Neutrophil (primary cell): ENCODE results near the gene CCDC106.

Source experiments
- H3K27ac ChIP-seq: fragments of 200-600 bp; sonication (generic); 2 replicates; pipeline ENCODE4 v1.5.1; 2016; ENCODE audit warnings: mild to moderate bottlenecking, moderate library complexity
- H3K27me3 ChIP-seq: fragments of 200-600 bp; sonication (generic); 2 replicates; pipeline ENCODE4 v1.6.0; 2016; ENCODE audit warnings: mild to moderate bottlenecking
- H3K36me3 ChIP-seq: fragments of 200-600 bp; sonication (generic); 2 replicates; pipeline ENCODE4 v1.5.1; 2017
- H3K4me1 ChIP-seq, 2 experiments: fragments of 200-600 bp in 1 of 2; sonication (generic) in 1 of 2; 1 replicate in 1 of 2; 2 replicates in 1 of 2; pipeline versions ENCODE4 v1.5.1 to v1.6.1; 2013 to 2016; ENCODE audit warnings: low read depth in 1 of 2, low read length in 1 of 2, mild to moderate bottlenecking in 1 of 2, moderate library complexity in 1 of 2; ENCODE audit not compliant: control insufficient read depth in 1 of 2, insufficient read depth in 1 of 2
- H3K4me3 ChIP-seq, 2 experiments: fragments of 200-600 bp in 1 of 2; sonication (generic) in 1 of 2; 1 replicate in 1 of 2; 2 replicates in 1 of 2; pipeline ENCODE4 v1.5.1; 2013 to 2016; ENCODE audit warnings: low read depth in 1 of 2, low read length in 1 of 2, mild to moderate bottlenecking in 1 of 2, moderate library complexity in 1 of 2
- H3K9me3 ChIP-seq: fragments of 200-600 bp; sonication (generic); 2 replicates; pipeline ENCODE4 v1.5.1; 2016
- TF ChIP-seq, protein P1 (sequence below): fragments of 200-600 bp; sonication (generic); IDR thresholded peaks from 2 replicates; pipeline ENCODE4 v1.5.1; 2016; ENCODE audit warnings: antibody characterized with exemption

Gene CCDC106

GRCh38 chr19:55687281-55688201 lies 39.5 kb downstream of the CCDC106 start:
- no peaks in the 10 kb centered on the region for H3K4me1 ChIP-seq
- no peak overlapping the region for H3K4me3 ChIP-seq
- no peak overlapping the region for H3K27ac ChIP-seq
- TF ChIP-seq, protein P1, sequence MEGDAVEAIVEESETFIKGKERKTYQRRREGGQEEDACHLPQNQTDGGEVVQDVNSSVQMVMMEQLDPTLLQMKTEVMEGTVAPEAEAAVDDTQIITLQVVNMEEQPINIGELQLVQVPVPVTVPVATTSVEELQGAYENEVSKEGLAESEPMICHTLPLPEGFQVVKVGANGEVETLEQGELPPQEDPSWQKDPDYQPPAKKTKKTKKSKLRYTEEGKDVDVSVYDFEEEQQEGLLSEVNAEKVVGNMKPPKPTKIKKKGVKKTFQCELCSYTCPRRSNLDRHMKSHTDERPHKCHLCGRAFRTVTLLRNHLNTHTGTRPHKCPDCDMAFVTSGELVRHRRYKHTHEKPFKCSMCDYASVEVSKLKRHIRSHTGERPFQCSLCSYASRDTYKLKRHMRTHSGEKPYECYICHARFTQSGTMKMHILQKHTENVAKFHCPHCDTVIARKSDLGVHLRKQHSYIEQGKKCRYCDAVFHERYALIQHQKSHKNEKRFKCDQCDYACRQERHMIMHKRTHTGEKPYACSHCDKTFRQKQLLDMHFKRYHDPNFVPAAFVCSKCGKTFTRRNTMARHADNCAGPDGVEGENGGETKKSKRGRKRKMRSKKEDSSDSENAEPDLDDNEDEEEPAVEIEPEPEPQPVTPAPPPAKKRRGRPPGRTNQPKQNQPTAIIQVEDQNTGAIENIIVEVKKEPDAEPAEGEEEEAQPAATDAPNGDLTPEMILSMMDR, result no peak
- H3K36me3 ChIP-seq, result peaks cover 100% of the 10 kb centered on the region
- H3K27me3 ChIP-seq, result no peaks in the 10 kb centered on the region
- H3K9me3 ChIP-seq, result no peaks in the 10 kb centered on the region

DNA sequence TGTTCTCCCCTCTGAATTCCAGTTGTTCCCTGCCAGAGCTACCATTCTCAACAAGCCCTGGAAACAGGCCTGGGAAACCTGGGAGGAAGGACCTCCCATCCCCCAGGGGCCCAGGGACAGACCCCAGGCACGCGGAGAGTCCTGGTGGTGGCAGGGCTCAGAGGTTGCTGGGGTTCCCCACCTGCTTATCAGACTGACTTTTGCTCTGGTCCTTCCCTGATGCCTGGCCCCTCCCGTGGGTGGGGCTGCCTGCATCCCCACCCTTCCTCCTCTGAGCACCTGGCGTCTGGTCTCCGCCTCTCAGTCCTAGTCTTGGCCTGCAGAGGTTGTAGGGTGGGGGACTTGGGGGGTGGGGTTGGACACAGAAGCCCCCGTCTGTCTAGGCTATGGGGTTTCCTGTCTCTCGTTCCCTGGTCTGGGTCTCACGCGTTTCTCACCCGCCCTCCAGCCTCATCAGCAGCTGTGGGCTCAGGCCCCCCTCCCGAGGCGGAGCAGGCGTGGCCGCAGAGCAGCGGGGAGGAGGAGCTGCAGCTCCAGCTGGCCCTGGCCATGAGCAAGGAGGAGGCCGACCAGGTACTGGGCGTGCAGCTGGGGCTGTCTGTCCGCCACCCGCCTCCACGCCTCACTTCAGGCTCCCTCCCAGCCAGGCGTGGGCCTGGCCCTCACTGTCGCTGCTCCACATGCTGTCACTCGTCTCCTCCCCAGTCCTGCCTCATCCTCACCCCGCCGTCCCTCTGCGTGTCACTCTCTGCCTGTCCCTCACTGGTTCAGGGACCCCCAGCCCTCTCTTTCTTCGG lies 40.6 kb downstream of the CCDC106 start:
- Histone ChIP-seq H3K27ac (no peak overlapping the region), H3K36me3 (peaks cover 100% of the 10 kb centered on the region), H3K27me3 (no peaks in the 10 kb centered on the region), H3K4me3 (no peak overlapping the region), H3K9me3 (no peaks in the 10 kb centered on the region), H3K4me1 (no peaks in the 10 kb centered on the region)
- TF ChIP-seq, protein P1, result no peak

DNA sequence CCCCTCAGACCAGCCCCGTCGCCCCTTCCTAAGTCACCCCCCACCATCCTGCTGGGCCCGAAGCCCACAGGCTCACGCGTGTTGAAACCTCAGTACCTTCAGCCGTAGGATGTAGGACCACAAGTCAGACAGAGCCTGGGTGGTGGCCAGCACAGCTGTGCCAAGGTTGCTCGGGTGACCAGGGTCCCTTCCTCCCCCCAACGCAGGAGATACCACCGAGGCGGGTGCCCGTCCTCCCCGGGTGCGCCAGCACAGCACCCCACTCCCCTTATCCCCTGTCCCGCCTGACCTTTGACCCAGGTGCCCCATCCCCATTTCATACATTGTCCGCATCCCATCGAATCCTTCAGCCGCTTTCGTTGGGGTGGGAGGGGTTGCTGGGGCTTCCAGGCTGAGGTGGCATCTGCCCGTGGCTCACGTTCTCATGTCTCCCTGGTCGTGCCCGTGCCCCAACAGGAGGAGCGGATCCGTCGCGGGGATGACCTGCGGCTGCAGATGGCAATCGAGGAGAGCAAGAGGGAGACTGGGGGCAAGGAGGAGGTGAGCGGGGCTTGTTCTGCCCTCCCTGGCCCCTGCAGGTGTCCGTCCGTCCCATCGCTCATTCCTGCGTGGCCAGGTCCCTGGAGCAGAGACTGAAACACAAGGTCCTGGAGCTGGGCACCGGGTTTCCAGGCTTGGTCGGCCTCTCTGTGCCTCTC lies 41.5 kb downstream of the CCDC106 start:
- Histone ChIP-seq H3K4me3 (no peak overlapping the region), H3K27me3 (no peaks in the 10 kb centered on the region), H3K9me3 (no peaks in the 10 kb centered on the region), H3K27ac (no peak overlapping the region), H3K36me3 (peaks cover 100% of the 10 kb centered on the region), H3K4me1 (no peaks in the 10 kb centered on the region)
- TF ChIP-seq, protein P1, result no peak

GRCh38 chr19:55690109-55690768 lies 42.2 kb downstream of the CCDC106 start:
- H3K4me1 ChIP-seq, result no peaks in the 10 kb centered on the region
- no peaks in the 10 kb centered on the region for H3K27me3 ChIP-seq
- TF ChIP-seq, protein P1, result no peak
- no peak overlapping the region for H3K27ac ChIP-seq
- H3K4me3 ChIP-seq, result no peak overlapping the region
- no peaks in the 10 kb centered on the region for H3K9me3 ChIP-seq
- H3K36me3 ChIP-seq, result peaks cover 100% of the 10 kb centered on the region
